ENCODE results near the gene MCCD1.

GRCh38 chr6:31538805-31539400 lies 10.1 kb downstream of the MCCD1 start:
- TF ChIP-seq EZH2phosphoT487 (IDR thresholded peaks at IDR 0.05; ENCODE audit: borderline replicate concordance), result no peak
- TF ChIP-seq CTCF (conservative IDR thresholded peaks at IDR 0.05; ENCODE audit: low read length), result no peak

Measured in Loucy (cell line).